H1 (cell line): Measurements from ENCODE around the gene PPP2R2B. TPM values are rescaled to one million over a fixed set of nuclear protein-coding genes. Genes with fewer than 3 reads are reported as not detected.

Experiments
- CTCF ChIA-PET: fragments of 300-600 bp; sonication (Branson Sonifier 250); formaldehyde crosslinking; loops from one replicate; lab custom pipeline; 2021; ENCODE audit not compliant: partially characterized antibody; lab: Charles Lee
- POLR2A ChIA-PET: fragments of 300-600 bp; sonication (Branson Sonifier 250); formaldehyde crosslinking; loops from one replicate; lab custom pipeline; 2021; ENCODE audit warnings: inconsistent platforms; ENCODE audit not compliant: partially characterized antibody; lab: Charles Lee
- DNase-seq, 2 experiments: peaks; one replicate each; pipeline versions ENCODE4 v3.0.0 to v3.0.0-alpha.2; 2010 to 2022; ENCODE audit warnings: low spot score in 2 of 2, low read depth in 1 of 2, mixed read lengths in 1 of 2
- FAIRE-seq: peaks from 2 replicates; lab custom pipeline; 2011; peaks lifted over from hg19 to GRCh38; lab: Jason Lieb, UNC
- H2AFZ ChIP-seq: 2 replicates; pipeline ENCODE4 v1.8.1; 2012; ENCODE audit warnings: low read length, inconsistent platforms
- H2AK5ac ChIP-seq: 2 replicates; pipeline ENCODE4 v1.6.1; 2013; ENCODE audit warnings: low read depth, low read length
- H2BK120ac ChIP-seq: replicated peaks from 2 replicates; pipeline ENCODE3; 2013; ENCODE audit warnings: low read depth, low read length, inconsistent platforms
- H2BK12ac ChIP-seq: 2 replicates; pipeline ENCODE4 v1.6.1; 2013; ENCODE audit warnings: low read depth, low read length
- H2BK15ac ChIP-seq: 2 replicates; pipeline ENCODE4 v1.6.1; 2013; ENCODE audit warnings: low read length
- H2BK20ac ChIP-seq: 2 replicates; pipeline ENCODE4 v1.6.1; 2013; ENCODE audit warnings: low read length
- H2BK5ac ChIP-seq: 2 replicates; pipeline ENCODE4 v1.6.1; 2013; ENCODE audit warnings: low read depth, low read length
- H3K14ac ChIP-seq: 2 replicates; pipeline ENCODE4 v1.6.1; 2013; ENCODE audit warnings: inconsistent platforms; ENCODE audit not compliant: insufficient read length
- H3K18ac ChIP-seq: 2 replicates; pipeline ENCODE4 v1.6.1; 2013; ENCODE audit warnings: low read length; ENCODE audit errors: extremely low read depth
- H3K23ac ChIP-seq: 2 replicates; pipeline ENCODE4 v1.6.1; 2013; ENCODE audit warnings: inconsistent platforms; ENCODE audit not compliant: insufficient read length
- H3K23me2 ChIP-seq: 2 replicates; pipeline ENCODE4 v1.6.1; 2013; ENCODE audit warnings: low read depth, low read length
- H3K27ac ChIP-seq: 2 replicates; pipeline ENCODE4 v1.6.1; 2011; ENCODE audit warnings: low read depth, low read length, inconsistent platforms
- H3K27me3 ChIP-seq, 4 experiments: replicated peaks in 1 of 4; 1 replicate in 1 of 4; 2 replicates in 3 of 4; pipeline versions ENCODE4 v1.6.1 to v1.8.1; 2011 to 2013; ENCODE audit warnings: low read length in 3 of 4, mild to moderate bottlenecking in 3 of 4, inconsistent platforms in 2 of 4, mixed read lengths in 2 of 4, moderate library complexity in 1 of 4; ENCODE audit not compliant: control insufficient read depth in 3 of 4, insufficient read depth in 3 of 4; ENCODE audit errors: extremely low read depth in 1 of 4
- H3K36me3 ChIP-seq, 4 experiments: 2 replicates each; pipeline versions ENCODE4 v1.6.1 to v1.8.1; 2011 to 2013; ENCODE audit warnings: mild to moderate bottlenecking in 4 of 4, low read length in 3 of 4, moderate library complexity in 2 of 4, control low read depth in 1 of 4, inconsistent platforms in 1 of 4; ENCODE audit not compliant: insufficient read depth in 4 of 4, control insufficient read depth in 2 of 4
- H3K4ac ChIP-seq: replicated peaks from 2 replicates; pipeline ENCODE3; 2013; ENCODE audit warnings: low read length, low read depth, mixed read lengths, inconsistent platforms; ENCODE audit not compliant: insufficient read length
- H3K4me1 ChIP-seq, 4 experiments: replicated peaks in 1 of 4; 1 replicate in 1 of 4; 2 replicates in 3 of 4; pipeline versions ENCODE4 v1.6.1 to v1.8.1; 2011 to 2013; ENCODE audit warnings: low read length in 3 of 4, inconsistent platforms in 2 of 4, mixed read lengths in 1 of 4; ENCODE audit not compliant: insufficient read depth in 4 of 4, control insufficient read depth in 3 of 4
- H3K4me2 ChIP-seq, 2 experiments: 2 replicates each; pipeline versions ENCODE4 v1.6.1 to v1.8.1; 2011 to 2013; ENCODE audit warnings: low read depth in 2 of 2, low read length in 2 of 2, control low read depth in 1 of 2, inconsistent platforms in 1 of 2, mild to moderate bottlenecking in 1 of 2; ENCODE audit not compliant: insufficient read depth in 1 of 2
- H3K4me3 ChIP-seq, 4 experiments: fragments of 200-600, 300-600 bp in 1 of 4; sonication (generic), shearing (Covaris generic), sonication (Bioruptor Twin) in 1 of 4; 2 replicates each; pipeline versions ENCODE4 v1.5.1 to v1.8.1; 2011 to 2016; ENCODE audit warnings: low read length in 4 of 4, low read depth in 3 of 4, control low read depth in 2 of 4, inconsistent platforms in 2 of 4, mild to moderate bottlenecking in 2 of 4, mixed read lengths in 1 of 4, moderate library complexity in 1 of 4; ENCODE audit not compliant: insufficient read depth in 2 of 4; ENCODE audit errors: extremely low read depth in 1 of 4
- H3K56ac ChIP-seq: replicated peaks from 2 replicates; pipeline ENCODE3; 2013; ENCODE audit warnings: low read depth, mild to moderate bottlenecking, mixed read lengths, low read length, inconsistent platforms; ENCODE audit not compliant: insufficient read length
- H3K79me1 ChIP-seq: 2 replicates; pipeline ENCODE4 v1.6.1; 2013; ENCODE audit warnings: low read depth, low read length, control low read depth
- H3K79me2 ChIP-seq, 2 experiments: 2 replicates each; pipeline versions ENCODE4 v1.6.1 to v1.8.1; 2012 to 2013; ENCODE audit warnings: low read length in 2 of 2, mild to moderate bottlenecking in 2 of 2, inconsistent platforms in 1 of 2; ENCODE audit not compliant: insufficient read depth in 2 of 2, control insufficient read depth in 1 of 2
- H3K9ac ChIP-seq, 4 experiments: replicated peaks in 1 of 4; 1 replicate in 1 of 4; 2 replicates in 3 of 4; pipeline versions ENCODE4 v1.6.1 to v1.8.1; 2011 to 2013; ENCODE audit warnings: low read depth in 3 of 4, low read length in 3 of 4, control low read depth in 2 of 4, mild to moderate bottlenecking in 2 of 4, moderate library complexity in 2 of 4, inconsistent platforms in 1 of 4; ENCODE audit errors: extremely low read depth in 1 of 4
- H3K9me3 ChIP-seq, 2 experiments: 2 replicates each; pipeline versions ENCODE4 v1.6.1 to v1.8.1; 2012 to 2013; ENCODE audit warnings: mild to moderate bottlenecking in 2 of 2, moderate library complexity in 2 of 2, control low read depth in 1 of 2, inconsistent platforms in 1 of 2, low read depth in 1 of 2, low read length in 1 of 2, mixed read lengths in 1 of 2; ENCODE audit not compliant: insufficient read depth in 2 of 2
- H4K20me1 ChIP-seq, 2 experiments: replicated peaks in 1 of 2; 2 replicates each; pipeline versions ENCODE3 to v1.8.1; 2011 to 2013; ENCODE audit warnings: inconsistent platforms in 2 of 2, low read length in 2 of 2, mild to moderate bottlenecking in 1 of 2; ENCODE audit not compliant: insufficient read depth in 2 of 2, control insufficient read depth in 1 of 2
- H4K5ac ChIP-seq: 2 replicates; pipeline ENCODE4 v1.6.1; 2013; ENCODE audit warnings: low read length, low read depth, mixed read lengths, inconsistent platforms; ENCODE audit not compliant: insufficient read length
- H4K8ac ChIP-seq: 2 replicates; pipeline ENCODE4 v1.8.0; 2013; ENCODE audit warnings: mild to moderate bottlenecking, moderate library complexity, low read length, inconsistent platforms; ENCODE audit not compliant: insufficient read depth; ENCODE audit errors: extremely low read depth
- H4K91ac ChIP-seq: replicated peaks from 2 replicates; pipeline ENCODE3; 2013; ENCODE audit warnings: low read length, mixed read lengths, inconsistent platforms; ENCODE audit not compliant: insufficient read length
- RBBP5 ChIP-seq: IDR thresholded peaks from 2 replicates; pipeline ENCODE4 v1.7.1; 2012; ENCODE audit warnings: low read depth, mild to moderate bottlenecking, inconsistent platforms, low read length, moderate library complexity, borderline replicate concordance
- YY1 ChIP-seq: IDR thresholded peaks from 2 replicates; pipeline ENCODE4 v1.6.1; 2011; ENCODE audit warnings: low read depth, mild to moderate bottlenecking, low read length
- WGBS, 2 experiments: shearing (Covaris generic) in 1 of 2; methylation state at CpG; one replicate each; pipeline versions ENCODE4 v1.1.6 to v1.1.7; 2013 to 2015; ENCODE audit warnings: low lambda C conversion rate in 2 of 2, mixed read lengths in 2 of 2, inconsistent platforms in 1 of 2, low coverage in 1 of 2, missing lambda C conversion rate in 1 of 2; ENCODE audit not compliant: insufficient replicate concordance in 2 of 2, insufficient coverage in 1 of 2, insufficient read length in 1 of 2; ENCODE audit errors: extremely low coverage in 1 of 2, missing lambda C conversion rate in 1 of 2; 5-methylcytosine and 5-hydroxymethylcytosine counted together
- polyA plus RNA-seq, 7 experiments: library from polyadenylated mRNA; depleted of rRNA in 3 of 7; stranded (reverse) in 5 of 7; unstranded in 2 of 7; fragments of >200 nt in 5 of 7; fragments of 200-250 nt in 2 of 7; gene quantifications; 1 replicate in 5 of 7; 2 replicates in 1 of 7; 4 replicates in 1 of 7; pipeline versions ENCODE4 v1.2.1 to v1.2.3, GENCODE V29; 2011 to 2013; ENCODE audit warnings: missing spikeins in 2 of 7, mixed read lengths in 2 of 7
- total RNA-seq: library from RNA; stranded (reverse); fragmentation: NEBNext Ultra II Directional; extraction: Animal tissue kit (Norgen Biotek cat#: 25700); gene quantifications from 2 replicates; pipeline ENCODE4 v1.2.1, GENCODE V29; 2021

Gene PPP2R2B
- total and polyA plus RNA-seq, 2 of the 8 experiments (the other 6 are each of a cell fraction or from before 2014, with no cell fraction given) = 21.1 to 37.1 TPM

DNA sequence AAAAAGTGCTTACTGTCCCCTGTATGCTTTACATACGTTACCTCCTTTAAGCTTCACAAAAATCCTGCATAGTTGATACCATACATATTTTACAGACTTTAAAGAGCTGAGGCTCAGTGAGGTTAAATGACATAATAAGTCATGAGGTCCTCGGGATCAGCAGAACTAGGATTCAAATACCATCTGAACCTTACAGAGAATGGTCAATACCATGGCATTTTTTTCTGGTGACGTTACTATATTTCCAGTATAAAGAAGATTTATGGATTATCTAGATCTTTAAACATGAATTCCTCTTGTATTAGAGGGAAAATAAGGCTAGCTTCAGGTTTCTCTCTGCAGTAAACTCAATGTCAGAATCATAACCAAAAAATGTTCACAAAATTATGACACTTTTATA lies 208.9 kb downstream of the PPP2R2B start:
- no peak overlapping the region for H3K14ac ChIP-seq
- no peak overlapping the region for H3K56ac ChIP-seq
- H2AFZ ChIP-seq = no peak overlapping the region
- H3K27ac ChIP-seq = no peak overlapping the region
- H4K91ac ChIP-seq = no peak overlapping the region
- no peak overlapping the region for H3K18ac ChIP-seq
- no peak overlapping the region for H2BK15ac ChIP-seq
- no peak overlapping the region for H3K4ac ChIP-seq
- H4K8ac ChIP-seq = no peak overlapping the region
- ChIA-PET CTCF (interaction anchor here (1.0 kb wide), 2 partner anchors 16 to 237 kb away, joined by 3 read pairs; no protein-coding TSS in a partner anchor), POLR2A (no interaction called here)
- no peak overlapping the region for H3K23ac ChIP-seq
- DNase-seq (no peak), FAIRE-seq (no peak)
- H3K9ac ChIP-seq = no peak overlapping the region
- no peak overlapping the region for H2BK120ac ChIP-seq
- no peaks in the 10 kb centered on the region; the same call in 1 of the 2 replicates for H3K23me2 ChIP-seq
- H3K4me1 ChIP-seq = peaks cover 3 to 14% (median 8%) of the 10 kb centered on the region in 4 experiments; a peak in 4 of 7 replicates
- H2BK12ac ChIP-seq = no peak overlapping the region
- H3K9me3 ChIP-seq = no peaks in the 10 kb centered on the region
- H2BK5ac ChIP-seq = no peak overlapping the region
- no peaks in the 10 kb centered on the region for H3K27me3 ChIP-seq
- no peak overlapping the region for H3K4me3 ChIP-seq
- H4K5ac ChIP-seq = no peak overlapping the region
- H3K36me3 ChIP-seq = no peaks in the 10 kb centered on the region; a peak in 1 of 8 replicates
- no peak overlapping the region for H2AK5ac ChIP-seq
- H3K79me1 ChIP-seq = no peaks in the 10 kb centered on the region
- TF ChIP-seq RBBP5 (no peak), YY1 (no peak)
- H4K20me1 ChIP-seq = no peaks in the 10 kb centered on the region
- no peaks in the 10 kb centered on the region for H3K79me2 ChIP-seq
- H2BK20ac ChIP-seq = no peak overlapping the region
- no peak overlapping the region for H3K4me2 ChIP-seq
- whole genome bisulfite sequencing, 2 experiments = 88% methylated on average over 3 of the region's 3 CpGs; no CpG with 5 or more reads in 1 of the 2 experiments
